Measurements from ENCODE around the gene GRIA4. TPM values are rescaled to one million over a fixed set of nuclear protein-coding genes. Genes with fewer than 3 reads are reported as not detected.

The GRIA4 gene
- total RNA-seq, 5 donors from 2014 or later (not counting 1 experiment from before 2014, with no cell fraction given), result 0.09 TPM; not detected in 4

DNA sequence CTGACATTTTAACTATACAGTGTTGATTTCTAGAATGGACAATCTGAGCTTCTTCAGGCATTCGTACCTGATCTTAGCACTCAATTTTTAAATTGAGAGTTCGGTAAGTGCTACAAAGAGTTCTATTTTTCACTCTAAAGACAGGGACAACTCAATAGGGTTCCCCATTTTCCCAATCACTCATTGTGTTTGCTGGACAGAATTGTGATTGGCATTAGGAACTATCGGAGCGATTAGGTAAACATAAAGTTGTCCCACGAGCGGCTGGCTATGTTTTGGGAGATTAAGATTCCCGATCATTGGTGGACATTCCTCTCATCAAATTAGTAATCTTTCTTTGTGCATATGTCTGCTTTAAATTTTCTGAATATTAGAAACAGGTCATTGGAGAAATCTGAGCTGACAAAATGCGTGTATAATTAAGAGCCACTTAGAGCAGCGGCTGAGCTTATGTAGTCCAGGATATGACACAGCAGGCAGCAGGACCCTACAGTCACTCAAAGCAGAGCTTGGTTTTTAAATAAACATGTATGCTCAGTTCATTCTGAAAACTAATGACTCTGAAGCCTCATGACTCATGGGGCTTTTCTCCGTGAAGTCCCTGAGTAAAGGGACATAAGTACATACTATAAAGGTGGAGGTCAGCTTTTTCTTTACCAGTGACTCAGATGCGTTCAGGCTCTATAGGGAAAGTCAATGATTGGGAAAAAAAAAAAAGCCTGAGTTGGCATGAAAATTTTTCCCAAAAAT lies 109.4 kb downstream of the GRIA4 start:
- no peak overlapping the region for H3K4me3 ChIP-seq (ENCODE audit: control insufficient read depth in 1 of 2, extremely low read depth in 1 of 2, low read length in 1 of 2)
- CTCF ChIA-PET, result no interaction called here
- ATAC-seq (replicated peaks in 1 of 4), result no peak
- H3K4me1 ChIP-seq (ENCODE audit: control insufficient read depth in 1 of 2, extremely low read depth in 1 of 2, insufficient read depth in 2 of 2, low read length in 2 of 2), result no peaks in the 10 kb centered on the region
- H3K36me3 ChIP-seq (ENCODE audit: control insufficient read depth in 2 of 2, extremely low read depth in 1 of 2, insufficient read depth in 1 of 2, low read length in 1 of 2), result no peaks in the 10 kb centered on the region
- H3K27me3 ChIP-seq (replicated peaks in 1 of 2; ENCODE audit: control insufficient read depth in 2 of 2, extremely low read depth in 1 of 2, insufficient read depth in 2 of 2, low read length in 1 of 2), result no peaks in the 10 kb centered on the region
- no peak for DNase-seq
- POLR2A ChIA-PET, result interaction anchor here in 1 of 2 donors (0.7 kb wide), 1 partner anchor 603 kb away, joined by 5 read pairs; no protein-coding TSS in a partner anchor
- Mint-ChIP-seq H3K9me3 (no peaks in the 10 kb centered on the region), H3K4me1 (no peaks in the 10 kb centered on the region), H3K4me3 (no peak overlapping the region), H3K36me3 (no peaks in the 10 kb centered on the region), H3K27ac (no peak overlapping the region), H3K27me3 (no peaks in the 10 kb centered on the region)
- no peaks in the 10 kb centered on the region for H3K9me3 ChIP-seq
- H3K27ac ChIP-seq (ENCODE audit: low read length), result no peak overlapping the region
- 83% methylated on average over 2 of the region's 11 CpGs for WGBS (ENCODE audit: insufficient coverage)

DNA sequence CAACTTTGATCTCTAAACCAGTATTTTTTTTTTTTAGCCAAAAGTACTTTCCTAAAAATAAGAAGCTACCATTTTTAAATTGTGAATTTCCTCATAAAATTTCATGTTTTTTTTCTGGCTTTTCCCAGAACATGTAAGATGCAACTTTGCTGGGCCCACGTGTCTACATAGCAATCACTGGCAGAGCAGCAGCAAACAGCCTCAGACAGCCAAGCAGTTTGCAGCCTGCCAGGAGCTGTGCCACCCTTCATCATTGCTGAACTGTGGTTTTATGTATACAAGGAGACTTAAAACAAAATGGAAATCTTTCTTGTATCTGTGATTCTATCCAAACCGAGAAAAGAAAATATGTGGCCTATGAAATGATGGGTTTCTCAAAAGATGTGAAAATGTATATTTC lies 110.2 kb downstream of the GRIA4 start:
- Mint-ChIP-seq H3K27me3 (no peaks in the 10 kb centered on the region), H3K4me3 (no peak overlapping the region), H3K27ac (no peak overlapping the region), H3K9me3 (no peaks in the 10 kb centered on the region), H3K36me3 (no peaks in the 10 kb centered on the region), H3K4me1 (no peaks in the 10 kb centered on the region)
- CTCF ChIA-PET, result no interaction called here
- Histone ChIP-seq H3K27me3 (replicated peaks in 1 of 2; ENCODE audit: control insufficient read depth in 2 of 2, extremely low read depth in 1 of 2, insufficient read depth in 2 of 2, low read length in 1 of 2) (no peaks in the 10 kb centered on the region), H3K9me3 (no peaks in the 10 kb centered on the region), H3K27ac (ENCODE audit: low read length) (no peak overlapping the region), H3K4me1 (ENCODE audit: control insufficient read depth in 1 of 2, extremely low read depth in 1 of 2, insufficient read depth in 2 of 2, low read length in 2 of 2) (no peaks in the 10 kb centered on the region), H3K4me3 (ENCODE audit: control insufficient read depth in 1 of 2, extremely low read depth in 1 of 2, low read length in 1 of 2) (no peak overlapping the region), H3K36me3 (ENCODE audit: control insufficient read depth in 2 of 2, extremely low read depth in 1 of 2, insufficient read depth in 1 of 2, low read length in 1 of 2) (no peaks in the 10 kb centered on the region)
- POLR2A ChIA-PET, result no interaction called here
- no peak for ATAC-seq (replicated peaks in 1 of 4)
- DNase-seq, result no peak
- no CpG with 5 or more reads among the region's 2 CpGs for WGBS (ENCODE audit: insufficient coverage)

DNA sequence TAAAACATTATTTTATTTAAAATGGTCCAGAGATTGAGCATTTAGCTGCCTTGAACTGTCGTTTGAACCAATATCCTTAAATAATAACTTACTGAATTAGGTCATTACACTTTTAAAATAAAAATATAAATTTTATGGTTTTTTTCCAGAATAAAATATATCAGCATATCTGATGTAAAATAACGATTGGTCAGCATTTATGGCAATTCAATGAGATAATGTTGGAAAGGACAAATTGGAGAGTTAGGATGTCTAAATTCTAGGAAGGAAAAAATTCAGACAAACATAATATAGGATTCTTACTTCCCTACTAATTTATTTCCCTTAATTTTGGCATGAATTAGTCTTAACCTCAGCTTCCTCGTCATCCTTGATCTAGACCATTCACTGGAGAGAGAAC lies 113.4 kb downstream of the GRIA4 start:
- Histone ChIP-seq H3K27me3 (replicated peaks in 1 of 2; ENCODE audit: control insufficient read depth in 2 of 2, extremely low read depth in 1 of 2, insufficient read depth in 2 of 2, low read length in 1 of 2) (no peaks in the 10 kb centered on the region), H3K36me3 (ENCODE audit: control insufficient read depth in 2 of 2, extremely low read depth in 1 of 2, insufficient read depth in 1 of 2, low read length in 1 of 2) (no peaks in the 10 kb centered on the region), H3K9me3 (no peaks in the 10 kb centered on the region), H3K4me3 (ENCODE audit: control insufficient read depth in 1 of 2, extremely low read depth in 1 of 2, low read length in 1 of 2) (no peak overlapping the region), H3K27ac (ENCODE audit: low read length) (no peak overlapping the region), H3K4me1 (ENCODE audit: control insufficient read depth in 1 of 2, extremely low read depth in 1 of 2, insufficient read depth in 2 of 2, low read length in 2 of 2) (no peaks in the 10 kb centered on the region)
- ChIA-PET POLR2A (no interaction called here), CTCF (no interaction called here)
- DNase-seq (no peak), ATAC-seq (replicated peaks in 1 of 4) (no peak)
- Mint-ChIP-seq H3K4me3 (no peak overlapping the region), H3K9me3 (peaks cover under 1 to 6% (median 4%) of the 10 kb centered on the region in 3 donors), H3K36me3 (no peaks in the 10 kb centered on the region), H3K27ac (no peak overlapping the region), H3K4me1 (no peaks in the 10 kb centered on the region), H3K27me3 (no peaks in the 10 kb centered on the region)
- no CpG with 5 or more reads among the region's 3 CpGs for WGBS (ENCODE audit: insufficient coverage)

DNA sequence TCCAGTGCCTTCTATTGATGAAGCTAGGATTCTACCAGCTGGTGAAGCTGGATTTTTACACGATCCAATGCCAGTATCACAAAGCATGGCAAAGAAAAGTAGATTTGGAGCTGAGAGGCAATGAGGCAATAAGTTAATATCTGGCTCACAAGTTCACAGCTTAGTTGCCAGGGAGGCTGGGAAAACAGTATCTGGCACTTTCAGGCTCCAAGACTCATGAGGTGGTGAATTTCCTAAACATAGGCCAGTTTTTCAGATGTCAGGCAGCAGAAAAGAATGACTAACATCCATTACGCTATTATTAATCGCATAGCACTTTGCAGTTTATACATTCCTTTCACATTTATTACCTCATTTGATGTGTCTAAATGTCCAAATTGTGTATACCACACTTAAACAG lies 122.7 kb downstream of the GRIA4 start:
- H3K27me3 Mint-ChIP-seq, result no peaks in the 10 kb centered on the region
- Histone ChIP-seq H3K27ac (ENCODE audit: low read length) (no peak overlapping the region), H3K36me3 (ENCODE audit: control insufficient read depth in 2 of 2, extremely low read depth in 1 of 2, insufficient read depth in 1 of 2, low read length in 1 of 2) (no peaks in the 10 kb centered on the region), H3K4me1 (ENCODE audit: control insufficient read depth in 1 of 2, extremely low read depth in 1 of 2, insufficient read depth in 2 of 2, low read length in 2 of 2) (no peaks in the 10 kb centered on the region), H3K4me3 (ENCODE audit: control insufficient read depth in 1 of 2, extremely low read depth in 1 of 2, low read length in 1 of 2) (no peak overlapping the region), H3K27me3 (replicated peaks in 1 of 2; ENCODE audit: control insufficient read depth in 2 of 2, extremely low read depth in 1 of 2, insufficient read depth in 2 of 2, low read length in 1 of 2) (no peaks in the 10 kb centered on the region), H3K9me3 (no peaks in the 10 kb centered on the region)
- H3K36me3 Mint-ChIP-seq, result no peaks in the 10 kb centered on the region
- no peak for ATAC-seq (replicated peaks in 1 of 4)
- no peak overlapping the region for H3K27ac Mint-ChIP-seq
- no peak for DNase-seq
- CTCF ChIA-PET, result no interaction called here
- POLR2A ChIA-PET, result no interaction called here
- no peaks in the 10 kb centered on the region for H3K4me1 Mint-ChIP-seq
- peaks cover 8 to 19% (median 12%) of the 10 kb centered on the region in 3 donors for H3K9me3 Mint-ChIP-seq
- H3K4me3 Mint-ChIP-seq, result no peak overlapping the region
- 88% methylated on average over 1 of the region's 3 CpGs for WGBS (ENCODE audit: insufficient coverage)

DNA sequence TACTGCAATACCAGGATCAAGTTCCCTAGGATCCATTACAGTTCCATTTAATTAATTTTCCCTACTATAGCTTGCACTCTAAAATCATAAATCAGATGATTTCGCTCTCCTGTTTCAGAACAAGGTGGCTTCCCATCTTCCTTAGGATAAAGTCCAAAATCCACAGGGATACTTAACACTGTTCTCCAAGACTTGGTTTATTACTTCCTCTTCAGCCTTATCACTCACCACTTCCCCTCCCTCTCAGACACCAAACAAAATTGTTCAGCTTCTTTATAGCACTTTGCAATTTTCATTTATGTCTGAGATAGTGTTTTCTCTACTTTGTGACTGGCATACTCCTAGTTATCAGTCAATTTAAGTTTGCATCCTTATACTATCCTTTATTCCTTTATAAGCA lies 124.6 kb downstream of the GRIA4 start:
- Mint-ChIP-seq H3K9me3 (peaks cover 0 to 12% (median 0%) of the 10 kb centered on the region in 3 donors), H3K4me3 (no peak overlapping the region), H3K27me3 (no peaks in the 10 kb centered on the region), H3K36me3 (no peaks in the 10 kb centered on the region), H3K27ac (no peak overlapping the region), H3K4me1 (no peaks in the 10 kb centered on the region)
- no peak overlapping the region for H3K4me3 ChIP-seq (ENCODE audit: control insufficient read depth in 1 of 2, extremely low read depth in 1 of 2, low read length in 1 of 2)
- H3K36me3 ChIP-seq (ENCODE audit: control insufficient read depth in 2 of 2, extremely low read depth in 1 of 2, insufficient read depth in 1 of 2, low read length in 1 of 2), result no peaks in the 10 kb centered on the region
- DNase-seq, result no peak
- H3K4me1 ChIP-seq (ENCODE audit: control insufficient read depth in 1 of 2, extremely low read depth in 1 of 2, insufficient read depth in 2 of 2, low read length in 2 of 2), result no peaks in the 10 kb centered on the region
- no peaks in the 10 kb centered on the region for H3K9me3 ChIP-seq
- 56% methylated on average over 1 of the region's 1 CpG for WGBS (ENCODE audit: insufficient coverage)
- H3K27ac ChIP-seq (ENCODE audit: low read length), result no peak overlapping the region
- ChIA-PET CTCF (no interaction called here), POLR2A (interaction anchor here in 1 of 2 donors (0.6 kb wide), 1 partner anchor 10 kb away, joined by 3 read pairs; no protein-coding TSS in a partner anchor)
- ATAC-seq (replicated peaks in 1 of 4), result no peak
- H3K27me3 ChIP-seq (replicated peaks in 1 of 2; ENCODE audit: control insufficient read depth in 2 of 2, extremely low read depth in 1 of 2, insufficient read depth in 2 of 2, low read length in 1 of 2), result no peaks in the 10 kb centered on the region

DNA sequence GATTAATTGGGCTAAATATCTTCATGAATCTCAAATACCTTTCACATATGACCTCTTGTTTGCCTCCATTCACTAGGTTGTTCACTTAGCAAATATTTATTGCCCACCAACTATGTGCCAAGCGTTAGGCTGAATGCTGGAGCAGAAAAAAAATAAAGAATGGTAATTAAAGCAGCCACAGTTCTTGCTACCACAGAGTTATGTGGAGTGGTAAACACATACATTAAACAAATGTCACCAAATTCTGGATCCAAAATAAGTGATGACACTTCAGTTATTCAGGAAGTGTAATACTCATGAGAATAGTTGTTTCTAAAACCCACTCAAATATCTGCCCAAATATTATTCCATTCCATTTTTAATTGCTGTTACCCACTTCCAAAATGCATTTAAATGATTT lies 128.4 kb downstream of the GRIA4 start:
- no peaks in the 10 kb centered on the region for H3K9me3 Mint-ChIP-seq
- Histone ChIP-seq H3K4me1 (ENCODE audit: control insufficient read depth in 1 of 2, extremely low read depth in 1 of 2, insufficient read depth in 2 of 2, low read length in 2 of 2) (no peaks in the 10 kb centered on the region), H3K27me3 (replicated peaks in 1 of 2; ENCODE audit: control insufficient read depth in 2 of 2, extremely low read depth in 1 of 2, insufficient read depth in 2 of 2, low read length in 1 of 2) (no peaks in the 10 kb centered on the region), H3K36me3 (ENCODE audit: control insufficient read depth in 2 of 2, extremely low read depth in 1 of 2, insufficient read depth in 1 of 2, low read length in 1 of 2) (no peaks in the 10 kb centered on the region), H3K27ac (ENCODE audit: low read length) (no peak overlapping the region), H3K9me3 (no peaks in the 10 kb centered on the region), H3K4me3 (ENCODE audit: control insufficient read depth in 1 of 2, extremely low read depth in 1 of 2, low read length in 1 of 2) (no peak overlapping the region)
- no peaks in the 10 kb centered on the region for H3K36me3 Mint-ChIP-seq
- H3K4me1 Mint-ChIP-seq, result no peaks in the 10 kb centered on the region
- ATAC-seq (replicated peaks in 1 of 4), result no peak
- H3K27ac Mint-ChIP-seq, result no peak overlapping the region
- ChIA-PET CTCF (no interaction called here), POLR2A (no interaction called here)
- H3K4me3 Mint-ChIP-seq, result no peak overlapping the region
- no peak for DNase-seq
- no CpG with 5 or more reads among the region's 1 CpG for WGBS (ENCODE audit: insufficient coverage)
- no peaks in the 10 kb centered on the region for H3K27me3 Mint-ChIP-seq
